HEK293T (cell line): ENCODE data around the gene PLTP.

Source experiments
- CTBP1 ChIP-seq: fragments of 450-650 bp; IDR thresholded peaks from 2 replicates; pipeline ENCODE4 v1.6.1; 2016; ENCODE audit warnings: borderline replicate concordance
- FOXA1 ChIP-seq: fragments of 450-650 bp; IDR thresholded peaks from 2 replicates; pipeline ENCODE4 v1.6.1; 2016; ENCODE audit warnings: mild to moderate bottlenecking
- FOXM1 ChIP-seq: fragments of 450-650 bp; IDR thresholded peaks from 2 replicates; pipeline ENCODE4 v1.6.1; 2017; ENCODE audit warnings: mild to moderate bottlenecking, borderline replicate concordance

GRCh38 chr20:45886590-45887345, 25.2 kb downstream of the PLTP start:
- TF ChIP-seq CTBP1 (no peak), FOXM1 (no peak), FOXA1 (no peak)
